Loucy (cell line): ENCODE results near the gene EXO5.

Experiments
- EZH2phosphoT487 ChIP-seq: fragments of 200-600 bp; IDR thresholded peaks from 2 replicates; pipeline ENCODE4 v1.6.1; 2018; ENCODE audit warnings: antibody characterized with exemption, mild to moderate bottlenecking, moderate library complexity, borderline replicate concordance
- TF ChIP-seq, protein P1 (sequence below): fragments of 200-600 bp; sonication (generic); conservative IDR thresholded peaks from 2 replicates; pipeline ENCODE4 v1.5.1; 2014; ENCODE audit warnings: mild to moderate bottlenecking, antibody characterized with exemption, low read length

DNA sequence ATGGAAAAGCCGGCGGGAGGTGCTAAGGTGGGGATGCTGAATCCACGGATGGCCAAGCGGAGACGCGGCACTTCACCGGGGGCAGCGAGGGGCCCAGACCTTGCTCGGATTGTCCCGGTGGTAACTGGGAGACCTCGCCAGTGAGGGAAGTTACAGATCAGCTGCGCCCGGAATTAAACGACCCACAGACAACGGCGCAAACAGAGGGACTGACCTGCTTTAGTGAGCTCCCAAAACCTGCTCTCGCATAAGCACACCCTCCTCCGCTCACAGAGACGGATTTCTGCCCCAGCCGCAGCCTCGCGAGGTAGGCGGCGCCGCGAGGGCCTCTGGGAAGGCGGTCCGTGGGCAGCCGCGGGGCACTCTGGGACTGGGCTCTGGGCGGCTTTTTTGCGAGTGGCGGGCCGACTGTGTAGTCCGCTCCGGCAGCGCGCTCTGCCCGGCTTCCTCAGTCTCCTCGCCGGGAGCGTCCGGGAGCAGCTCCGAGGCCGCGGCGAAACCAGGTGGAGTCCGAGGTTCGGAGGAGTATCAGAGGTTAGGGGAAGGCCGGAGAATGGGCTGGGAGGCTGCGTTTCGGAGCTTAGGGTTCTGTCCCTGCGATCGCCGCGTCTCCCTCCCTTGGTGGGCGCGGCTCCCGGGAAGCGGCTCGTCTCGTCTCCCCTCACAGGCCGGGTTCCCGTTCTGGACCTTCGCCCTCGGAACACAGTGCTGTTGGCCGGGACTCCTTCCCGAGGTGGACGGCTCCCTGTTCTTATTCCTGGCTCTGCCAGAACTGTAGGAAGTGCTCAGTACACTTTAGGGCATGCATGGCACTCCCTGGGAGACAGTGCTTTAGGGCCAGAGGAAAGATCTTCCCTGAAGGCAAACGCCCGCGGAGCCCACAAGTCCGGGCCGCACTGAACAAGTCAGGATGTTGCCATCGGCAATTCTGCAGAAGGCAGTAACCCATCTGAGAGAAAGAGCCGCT, at the start of gene EXO5:
- TF ChIP-seq, protein P1, sequence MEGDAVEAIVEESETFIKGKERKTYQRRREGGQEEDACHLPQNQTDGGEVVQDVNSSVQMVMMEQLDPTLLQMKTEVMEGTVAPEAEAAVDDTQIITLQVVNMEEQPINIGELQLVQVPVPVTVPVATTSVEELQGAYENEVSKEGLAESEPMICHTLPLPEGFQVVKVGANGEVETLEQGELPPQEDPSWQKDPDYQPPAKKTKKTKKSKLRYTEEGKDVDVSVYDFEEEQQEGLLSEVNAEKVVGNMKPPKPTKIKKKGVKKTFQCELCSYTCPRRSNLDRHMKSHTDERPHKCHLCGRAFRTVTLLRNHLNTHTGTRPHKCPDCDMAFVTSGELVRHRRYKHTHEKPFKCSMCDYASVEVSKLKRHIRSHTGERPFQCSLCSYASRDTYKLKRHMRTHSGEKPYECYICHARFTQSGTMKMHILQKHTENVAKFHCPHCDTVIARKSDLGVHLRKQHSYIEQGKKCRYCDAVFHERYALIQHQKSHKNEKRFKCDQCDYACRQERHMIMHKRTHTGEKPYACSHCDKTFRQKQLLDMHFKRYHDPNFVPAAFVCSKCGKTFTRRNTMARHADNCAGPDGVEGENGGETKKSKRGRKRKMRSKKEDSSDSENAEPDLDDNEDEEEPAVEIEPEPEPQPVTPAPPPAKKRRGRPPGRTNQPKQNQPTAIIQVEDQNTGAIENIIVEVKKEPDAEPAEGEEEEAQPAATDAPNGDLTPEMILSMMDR, result no peak
- no peak for TF ChIP-seq EZH2phosphoT487
